Psoas muscle (tissue), 8 donors: ENCODE results near the gene EYS. TPM values are rescaled to one million over a fixed set of nuclear protein-coding genes. Genes with fewer than 3 reads are reported as not detected.

Experiments
- ATAC-seq, 4 donors: fragments of 200-7000 bp; cut with Tn5 transposase; one replicate each; pipeline ENCODE4 v1.9.1; 2020; ENCODE audit warnings: moderate library complexity in 3 of 4, mild to moderate bottlenecking in 2 of 4
- DNase-seq, 2 donors: peaks; one replicate each; pipeline ENCODE4 v3.0.0-alpha.2; 2020
- H3K27ac ChIP-seq: fragments of 200-600 bp; one replicate; pipeline ENCODE4 v1.8.0; 2022
- H3K27me3 ChIP-seq, 3 donors: fragments of 200-600 bp in 1 of 3; one replicate each; pipeline versions ENCODE4 v1.6.1 to v1.8.0; 2013 to 2022; ENCODE audit warnings: low read length in 2 of 3, mild to moderate bottlenecking in 2 of 3, moderate library complexity in 1 of 3; ENCODE audit not compliant: insufficient read depth in 3 of 3
- H3K36me3 ChIP-seq, 2 donors: fragments of 200-600 bp in 1 of 2; one replicate each; pipeline versions ENCODE4 v1.6.1 to v1.8.0; 2013 to 2022; ENCODE audit warnings: low read depth in 1 of 2, mild to moderate bottlenecking in 1 of 2, moderate library complexity in 1 of 2; ENCODE audit not compliant: insufficient read depth in 1 of 2
- H3K4me1 ChIP-seq: fragments of 200-600 bp; one replicate; pipeline ENCODE4 v1.8.0; 2022
- H3K4me3 ChIP-seq: fragments of 200-600 bp; one replicate; pipeline ENCODE4 v1.8.0; 2022; ENCODE audit warnings: mild to moderate bottlenecking
- H3K9me3 ChIP-seq: fragments of 200-600 bp; one replicate; pipeline ENCODE4 v1.8.0; 2022
- CTCF ChIP-seq: fragments of 200-600 bp; IDR thresholded peaks from one replicate; pipeline ENCODE4 v1.8.0; 2022; ENCODE audit warnings: antibody characterized with exemption
- WGBS, 3 donors: extraction: QIAGEN DNeasy Blood & Tissue Kit; methylation state at CpG; one replicate each; pipeline versions ENCODE4 v1.1.6 to v1.1.7; 2013; 5-methylcytosine and 5-hydroxymethylcytosine counted together
- intact Hi-C, 2 donors: fragments of 100-400 bp; cut with DNase I; formaldehyde crosslinking; loops; one replicate each; pipeline versions ENCODE4 v1.11.0 to v1.14.2; 2022
- polyA plus RNA-seq, 3 donors: library from polyadenylated mRNA; stranded (reverse); fragments of 200-250 nt; gene quantifications; one replicate each; pipeline ENCODE4 v1.2.3, GENCODE V29; 2013
- total RNA-seq, 4 donors: library from RNA; stranded (reverse); fragmentation: NEBNext Ultra II Directional in 2 of 4; extraction: Animal tissue kit (Norgen Biotek cat#: 25700) in 2 of 4; gene quantifications; one replicate each; pipeline versions ENCODE4 v1.2.1 to v1.2.4, GENCODE V29; 2021 to 2023
- donor health status: healthy with polysubstance abuse.
- donor health status: DM: no; HTN: no; CAD: no; lungs with moderate emphysema.
- donor health status: Bipolar disorder and iron deficiency.
- donor health status: healthy.
- donor health status: DM: yes; HTN: yes; CAD: no.
- donor health status: DM: no; HTN: no; CAD: no.
- donor health status: DM: no; HTN: no; CAD: no.
- donor health status: DM: yes; HTN: yes; CAD: no.

EYS gene
- total and polyA plus RNA-seq, 7 donors: under 0.01 TPM; not detected in 6

GRCh38 chr6:63675138-63675537 lies 2031.9 kb downstream of the EYS start:
- Histone ChIP-seq H3K36me3 (no peaks in the 10 kb centered on the region), H3K4me1 (peaks cover 46% of the 10 kb centered on the region), H3K27me3 (no peaks in the 10 kb centered on the region), H3K4me3 (no peak overlapping the region), H3K9me3 (no peaks in the 10 kb centered on the region), H3K27ac (no peak overlapping the region)
- WGBS, 3 donors: 82 to 96% (median 93%) methylated on average over 1 of the region's 1 CpG
- intact Hi-C loops: loop anchor here in 1 of 2 donors (5.0 kb wide), 1 partner anchor 33 kb away; no protein-coding TSS in a partner anchor
- no peak for TF ChIP-seq CTCF
- ATAC-seq: no peak
- DNase-seq: no peak

GRCh38 chr6:63674635-63675034 lies 2032.4 kb downstream of the EYS start:
- intact Hi-C loops: loop anchor here in 1 of 2 donors (5.0 kb wide), 1 partner anchor 32 kb away; no protein-coding TSS in a partner anchor
- H3K4me3 ChIP-seq: no peak overlapping the region
- H3K27ac ChIP-seq: no peak overlapping the region
- WGBS, 3 donors: 49 to 53% (median 52%) methylated on average over 3 of the region's 3 CpGs
- H3K36me3 ChIP-seq: no peaks in the 10 kb centered on the region
- no peak for TF ChIP-seq CTCF
- no peak for ATAC-seq
- no peaks in the 10 kb centered on the region for H3K27me3 ChIP-seq
- no peak for DNase-seq
- no peaks in the 10 kb centered on the region for H3K9me3 ChIP-seq
- H3K4me1 ChIP-seq: peaks cover 46% of the 10 kb centered on the region

- no peaks in the 10 kb centered on the region for H3K36me3 ChIP-seq
- no peak overlapping the region for H3K4me3 ChIP-seq
- H3K27me3 ChIP-seq: no peaks in the 10 kb centered on the region
- DNase-seq (no peak), ATAC-seq (no peak)
- H3K27ac ChIP-seq: no peak overlapping the region
- intact Hi-C loops: no loop called here
- H3K4me1 ChIP-seq: peaks cover 46% of the 10 kb centered on the region
- WGBS, 3 donors: 71 to 85% (median 85%) methylated on average over 2 of the region's 2 CpGs
- TF ChIP-seq CTCF: no peak
- no peaks in the 10 kb centered on the region for H3K9me3 ChIP-seq
These were observed 2033.3 kb downstream of the EYS start for GRCh38 chr6:63673692-63674091.

- no peaks in the 10 kb centered on the region for H3K9me3 ChIP-seq
- WGBS, 3 donors: 72 to 91% (median 76%) methylated on average over 3 of the region's 3 CpGs
- H3K27me3 ChIP-seq: no peaks in the 10 kb centered on the region
- no peak overlapping the region for H3K27ac ChIP-seq
- TF ChIP-seq CTCF: no peak
- DNase-seq (no peak), ATAC-seq (peak in 3 of 4 donors; percentile 34 to 70 (median 58))
- no peaks in the 10 kb centered on the region for H3K36me3 ChIP-seq
- H3K4me1 ChIP-seq: peaks cover 49% of the 10 kb centered on the region
- no peak overlapping the region for H3K4me3 ChIP-seq
- intact Hi-C loops: no loop called here
These were observed 2034.4 kb downstream of the EYS start for GRCh38 chr6:63672582-63673129.
